WERI-Rb-1 (cell line): ENCODE results near the gene UMODL1.

Source experiments
- DNase-seq: peaks from one replicate; pipeline ENCODE4 v3.0.0-alpha.2; 2020
- H3K27ac ChIP-seq: fragments of 250-450 bp; sonication (Bioruptor Pico); 2 replicates; pipeline ENCODE4 v1.5.1; 2020; ENCODE audit warnings: mild to moderate bottlenecking, moderate library complexity
- H3K27me3 ChIP-seq: fragments of 250-450 bp; sonication (Bioruptor Pico); 2 replicates; pipeline ENCODE4 v1.5.1; 2021; ENCODE audit warnings: mild to moderate bottlenecking, low read depth, moderate library complexity; ENCODE audit not compliant: insufficient read depth, severe bottlenecking
- H3K36me3 ChIP-seq: fragments of 250-450 bp; sonication (Bioruptor Pico); 2 replicates; pipeline ENCODE4 v1.5.1; 2020; ENCODE audit warnings: mild to moderate bottlenecking, moderate library complexity
- H3K4me3 ChIP-seq: 2 replicates; pipeline ENCODE4 v1.5.1; 2011; ENCODE audit warnings: low read depth, mild to moderate bottlenecking, control low read depth, low read length
- H3K9me3 ChIP-seq: fragments of 250-450 bp; sonication (Bioruptor Pico); 2 replicates; pipeline ENCODE4 v1.5.1; 2021; ENCODE audit warnings: mild to moderate bottlenecking, moderate library complexity; ENCODE audit not compliant: severe bottlenecking
- CTCF ChIP-seq: IDR thresholded peaks from 2 replicates; pipeline ENCODE4 v1.5.1; 2011; ENCODE audit warnings: low read depth, mild to moderate bottlenecking, control low read depth, inconsistent platforms, low read length

The UMODL1 gene

GRCh38 chr21:42071146-42071737, at the start of gene UMODL1:
Gene UMODL1, plus strand, starts transcription at chr21:42071317. Its CDS starts 0 bp downstream, at chr21:42071317.
- TF ChIP-seq CTCF, result no peak
- Histone ChIP-seq H3K9me3 (no peaks in the 10 kb centered on the region), H3K27me3 (no peaks in the 10 kb centered on the region), H3K36me3 (no peaks in the 10 kb centered on the region), H3K4me3 (no peak within 1 kb of the TSS), H3K27ac (no peak within 1 kb of the TSS)
- DNase-seq, result no peak

GRCh38 chr21:42021371-42022090, 49.6 kb upstream of the UMODL1 start:
- no peaks in the 10 kb centered on the region for H3K27me3 ChIP-seq
- DNase-seq, result peak; percentile 59
- H3K27ac ChIP-seq, result no peak overlapping the region
- H3K4me3 ChIP-seq, result no peak overlapping the region
- no peaks in the 10 kb centered on the region for H3K36me3 ChIP-seq
- no peaks in the 10 kb centered on the region for H3K9me3 ChIP-seq
- TF ChIP-seq CTCF, result no peak

- Histone ChIP-seq H3K36me3 (no peaks in the 10 kb centered on the region), H3K27ac (no peak overlapping the region), H3K9me3 (no peaks in the 10 kb centered on the region), H3K4me3 (no peak overlapping the region), H3K27me3 (no peaks in the 10 kb centered on the region)
- DNase-seq, result no peak
- TF ChIP-seq CTCF, result no peak
These were observed 49.1 kb upstream of the UMODL1 start for GRCh38 chr21:42022091-42022430.

GRCh38 chr21:42022906-42023305, 48.2 kb upstream of the UMODL1 start:
- H3K36me3 ChIP-seq, result no peaks in the 10 kb centered on the region

GRCh38 chr21:42025376-42026081, 45.6 kb upstream of the UMODL1 start:
- Histone ChIP-seq H3K36me3 (no peaks in the 10 kb centered on the region), H3K9me3 (no peaks in the 10 kb centered on the region), H3K27ac (peak overlapping the region; percentile 23; the same call in 1 of the 2 replicates), H3K4me3 (no peak overlapping the region), H3K27me3 (no peaks in the 10 kb centered on the region)
- no peak for DNase-seq
- TF ChIP-seq CTCF, result 0 out of 2 replicates have a peak, but pooled peaks have one; percentile 4

More at GRCh38 chr21:42022906-42023305, 48.2 kb upstream of the UMODL1 start:
- Histone ChIP-seq H3K9me3 (no peaks in the 10 kb centered on the region), H3K27ac (no peak overlapping the region), H3K4me3 (no peak overlapping the region), H3K27me3 (no peaks in the 10 kb centered on the region)
- TF ChIP-seq CTCF, result no peak
- DNase-seq, result no peak
